Neural progenitor cell (in vitro differentiated cells): ENCODE results near the gene NDUFB4. TPM values are rescaled to one million over a fixed set of nuclear protein-coding genes. Genes with fewer than 3 reads are reported as not detected.

Experiments used
- DNase-seq: peaks from one replicate; pipeline ENCODE4 v3.0.0-alpha.2; 2016; ENCODE audit warnings: low spot score
- H2AFZ ChIP-seq: fragments of 200-600 bp; sonication (generic); replicated peaks from 2 replicates; pipeline ENCODE4 v1.6.1; 2016; ENCODE audit warnings: antibody characterized with exemption
- H3F3A ChIP-seq: fragments of 200-600 bp; sonication (generic); 2 replicates; pipeline ENCODE4 v1.6.1; 2016; ENCODE audit warnings: antibody characterized with exemption, low read depth
- H3K27ac ChIP-seq: fragments of 200-600 bp; sonication (generic); 2 replicates; pipeline ENCODE4 v1.5.1; 2016; ENCODE audit warnings: mild to moderate bottlenecking
- H3K27me3 ChIP-seq: fragments of 200-600 bp; sonication (generic); 2 replicates; pipeline ENCODE4 v1.6.1; 2016; ENCODE audit warnings: mild to moderate bottlenecking, moderate library complexity
- H3K36me3 ChIP-seq: fragments of 200-600 bp; sonication (generic); 2 replicates; pipeline ENCODE4 v1.5.1; 2016
- H3K4me1 ChIP-seq: fragments of 200-600 bp; sonication (generic); 2 replicates; pipeline ENCODE4 v1.6.1; 2016; ENCODE audit warnings: mixed run types
- H3K4me2 ChIP-seq: fragments of 200-600 bp; sonication (generic); 2 replicates; pipeline ENCODE4 v1.6.1; 2016
- H3K4me3 ChIP-seq: fragments of 200-600 bp; sonication (generic); 2 replicates; pipeline ENCODE4 v1.5.1; 2016
- H3K79me2 ChIP-seq: fragments of 200-600 bp; sonication (generic); 2 replicates; pipeline ENCODE4 v1.6.1; 2016; ENCODE audit warnings: low read depth
- H3K9ac ChIP-seq: fragments of 200-600 bp; sonication (generic); 2 replicates; pipeline ENCODE4 v1.6.1; 2016
- H3K9me3 ChIP-seq: fragments of 200-600 bp; sonication (generic); 2 replicates; pipeline ENCODE4 v1.5.1; 2016; ENCODE audit warnings: low read depth
- H4K20me1 ChIP-seq: fragments of 200-600 bp; sonication (generic); 2 replicates; pipeline ENCODE4 v1.6.1; 2016; ENCODE audit warnings: low read depth
- H3K27ac Mint-ChIP-seq: 3 replicates; pipeline ENCODE4 v1.8.0; 2021; ENCODE audit warnings: mixed read lengths
- H3K27me3 Mint-ChIP-seq: 2 replicates; pipeline ENCODE4 v1.8.0; 2022; ENCODE audit warnings: low read depth, mild to moderate bottlenecking, inconsistent platforms, moderate library complexity, mixed read lengths; ENCODE audit not compliant: insufficient read depth
- H3K36me3 Mint-ChIP-seq: 3 replicates; pipeline ENCODE4 v1.8.0; 2021; ENCODE audit warnings: mixed read lengths
- H3K4me1 Mint-ChIP-seq: 3 replicates; pipeline ENCODE4 v1.8.0; 2021; ENCODE audit warnings: mixed read lengths
- H3K4me3 Mint-ChIP-seq: 3 replicates; pipeline ENCODE4 v1.8.0; 2021; ENCODE audit warnings: mild to moderate bottlenecking, moderate library complexity, mixed read lengths
- H3K9me3 Mint-ChIP-seq: 3 replicates; pipeline ENCODE4 v1.8.0; 2020; ENCODE audit warnings: mixed read lengths
- CTCF ChIP-seq: fragments of 200-600 bp; sonication (generic); IDR thresholded peaks from 2 replicates; pipeline ENCODE4 v1.5.1; 2017; ENCODE audit warnings: antibody characterized with exemption, mild to moderate bottlenecking
- EZH2 ChIP-seq: fragments of 200-600 bp; sonication (generic); IDR thresholded peaks from 2 replicates; pipeline ENCODE4 v1.6.1; 2017; ENCODE audit warnings: antibody characterized with exemption, mild to moderate bottlenecking, moderate library complexity
- EZH2phosphoT487 ChIP-seq: fragments of 200-600 bp; sonication (generic); IDR thresholded peaks from 2 replicates; pipeline ENCODE4 v1.6.1; 2017; ENCODE audit warnings: antibody characterized with exemption
- total RNA-seq: library from RNA; depleted of rRNA; stranded (reverse); fragments of >200 nt; gene quantifications from 2 replicates; pipeline ENCODE4 v1.2.3, GENCODE V29; 2015; ENCODE audit warnings: low replicate concordance

NDUFB4 gene
- total RNA-seq, 1 donor from 2014 or later, result 132 TPM

- DNase-seq, result peak; percentile 52
- Histone ChIP-seq H4K20me1 (no peaks in the 10 kb centered on the region), H3K36me3 (no peaks in the 10 kb centered on the region), H3K4me1 (no peaks in the 10 kb centered on the region), H3K27ac (no peak overlapping the region), H3K79me2 (no peaks in the 10 kb centered on the region), H3F3A (no peaks in the 10 kb centered on the region), H3K4me3 (no peak overlapping the region), H3K4me2 (no peak overlapping the region), H2AFZ (no peak overlapping the region), H3K27me3 (no peaks in the 10 kb centered on the region), H3K9me3 (no peaks in the 10 kb centered on the region), H3K9ac (no peak overlapping the region)
- Mint-ChIP-seq H3K27me3 (peaks cover 2% of the 10 kb centered on the region), H3K27ac (peak overlapping the region; percentile 16), H3K36me3 (no peaks in the 10 kb centered on the region), H3K9me3 (no peaks in the 10 kb centered on the region), H3K4me3 (no peak overlapping the region), H3K4me1 (peaks cover 12% of the 10 kb centered on the region)
- TF ChIP-seq CTCF, result peak; percentile 49
- TF ChIP-seq EZH2phosphoT487, result no peak
These were observed 27.0 kb downstream of the NDUFB4 start for GRCh38 chr3:120622870-120623726.

- H3F3A ChIP-seq, result no peaks in the 10 kb centered on the region
- Mint-ChIP-seq H3K4me3 (no peak overlapping the region), H3K4me1 (peaks cover 9% of the 10 kb centered on the region), H3K27me3 (peaks cover 2% of the 10 kb centered on the region), H3K9me3 (no peaks in the 10 kb centered on the region), H3K36me3 (no peaks in the 10 kb centered on the region), H3K27ac (no peak overlapping the region)
- no peaks in the 10 kb centered on the region for H3K36me3 ChIP-seq
- H3K9ac ChIP-seq, result no peak overlapping the region
- no peaks in the 10 kb centered on the region for H3K4me1 ChIP-seq
- no peaks in the 10 kb centered on the region for H3K9me3 ChIP-seq
- TF ChIP-seq EZH2phosphoT487 (no peak), EZH2 (no peak), CTCF (no peak)
- H3K27ac ChIP-seq, result no peak overlapping the region
- H3K27me3 ChIP-seq, result no peaks in the 10 kb centered on the region
- DNase-seq, result no peak
- no peaks in the 10 kb centered on the region for H4K20me1 ChIP-seq
- no peak overlapping the region for H3K4me3 ChIP-seq
- H2AFZ ChIP-seq, result no peak overlapping the region
- H3K4me2 ChIP-seq, result no peak overlapping the region
- H3K79me2 ChIP-seq, result no peaks in the 10 kb centered on the region
These were observed 27.6 kb downstream of the NDUFB4 start for GRCh38 chr3:120623727-120624093.

- peaks cover 5% of the 10 kb centered on the region for H3K9me3 Mint-ChIP-seq
These were observed 29.0 kb downstream of the NDUFB4 start for GRCh38 chr3:120625159-120625586.

More at GRCh38 chr3:120625159-120625586, 29.0 kb downstream of the NDUFB4 start:
- Histone ChIP-seq H3F3A (no peaks in the 10 kb centered on the region), H3K9ac (no peak overlapping the region), H3K27me3 (no peaks in the 10 kb centered on the region), H4K20me1 (no peaks in the 10 kb centered on the region), H3K36me3 (no peaks in the 10 kb centered on the region), H3K9me3 (no peaks in the 10 kb centered on the region), H3K4me1 (no peaks in the 10 kb centered on the region), H2AFZ (no peak overlapping the region), H3K4me2 (no peak overlapping the region), H3K4me3 (no peak overlapping the region), H3K79me2 (no peaks in the 10 kb centered on the region), H3K27ac (no peak overlapping the region)
- Mint-ChIP-seq H3K36me3 (no peaks in the 10 kb centered on the region), H3K4me1 (peaks cover 9% of the 10 kb centered on the region), H3K27me3 (peaks cover 2% of the 10 kb centered on the region), H3K4me3 (no peak overlapping the region), H3K27ac (no peak overlapping the region)
- TF ChIP-seq CTCF (no peak), EZH2phosphoT487 (no peak), EZH2 (no peak)
- DNase-seq, result no peak
